HEK293T (cell line): ENCODE results near the gene KIF26B.

ENCODE experiments used
- BHLHE40 ChIP-seq: fragments of 450-650 bp; IDR thresholded peaks from 2 replicates; pipeline ENCODE4 v1.6.1; 2016; ENCODE audit warnings: mild to moderate bottlenecking, moderate library complexity, borderline replicate concordance
- ELF4 ChIP-seq: fragments of 450-650 bp; IDR thresholded peaks from 2 replicates; pipeline ENCODE4 v1.6.1; 2017; ENCODE audit warnings: antibody characterized with exemption
- FOXA1 ChIP-seq: fragments of 450-650 bp; IDR thresholded peaks from 2 replicates; pipeline ENCODE4 v1.6.1; 2016; ENCODE audit warnings: mild to moderate bottlenecking
- FOXK2 ChIP-seq: fragments of 450-650 bp; IDR thresholded peaks from 2 replicates; pipeline ENCODE4 v1.6.1; 2016; ENCODE audit warnings: mild to moderate bottlenecking
- FOXM1 ChIP-seq: fragments of 450-650 bp; IDR thresholded peaks from 2 replicates; pipeline ENCODE4 v1.6.1; 2017; ENCODE audit warnings: mild to moderate bottlenecking, borderline replicate concordance
- HDGF ChIP-seq: fragments of 450-650 bp; IDR thresholded peaks from 2 replicates; pipeline ENCODE4 v1.6.1; 2017; ENCODE audit warnings: antibody characterized with exemption, borderline replicate concordance
- LEF1 ChIP-seq: fragments of 450-650 bp; IDR thresholded peaks from 2 replicates; pipeline ENCODE4 v1.6.1; 2017; ENCODE audit warnings: mild to moderate bottlenecking, borderline replicate concordance
- TARDBP ChIP-seq: fragments of 450-650 bp; IDR thresholded peaks from 2 replicates; pipeline ENCODE4 v1.6.1; 2016

GRCh38 chr1:245336149-245336983 is 181.6 kb downstream of the KIF26B start:
- TF ChIP-seq FOXM1 (no peak), BHLHE40 (no peak), LEF1 (no peak), HDGF (no peak), TARDBP (no peak), ELF4 (no peak), FOXA1 (no peak), FOXK2 (no peak)
